ENCODE results near the gene SLITRK3.
A peak's percentile ranks its signal among the peaks of the same experiment; 100 is the strongest.

The SLITRK3 gene, protein sequence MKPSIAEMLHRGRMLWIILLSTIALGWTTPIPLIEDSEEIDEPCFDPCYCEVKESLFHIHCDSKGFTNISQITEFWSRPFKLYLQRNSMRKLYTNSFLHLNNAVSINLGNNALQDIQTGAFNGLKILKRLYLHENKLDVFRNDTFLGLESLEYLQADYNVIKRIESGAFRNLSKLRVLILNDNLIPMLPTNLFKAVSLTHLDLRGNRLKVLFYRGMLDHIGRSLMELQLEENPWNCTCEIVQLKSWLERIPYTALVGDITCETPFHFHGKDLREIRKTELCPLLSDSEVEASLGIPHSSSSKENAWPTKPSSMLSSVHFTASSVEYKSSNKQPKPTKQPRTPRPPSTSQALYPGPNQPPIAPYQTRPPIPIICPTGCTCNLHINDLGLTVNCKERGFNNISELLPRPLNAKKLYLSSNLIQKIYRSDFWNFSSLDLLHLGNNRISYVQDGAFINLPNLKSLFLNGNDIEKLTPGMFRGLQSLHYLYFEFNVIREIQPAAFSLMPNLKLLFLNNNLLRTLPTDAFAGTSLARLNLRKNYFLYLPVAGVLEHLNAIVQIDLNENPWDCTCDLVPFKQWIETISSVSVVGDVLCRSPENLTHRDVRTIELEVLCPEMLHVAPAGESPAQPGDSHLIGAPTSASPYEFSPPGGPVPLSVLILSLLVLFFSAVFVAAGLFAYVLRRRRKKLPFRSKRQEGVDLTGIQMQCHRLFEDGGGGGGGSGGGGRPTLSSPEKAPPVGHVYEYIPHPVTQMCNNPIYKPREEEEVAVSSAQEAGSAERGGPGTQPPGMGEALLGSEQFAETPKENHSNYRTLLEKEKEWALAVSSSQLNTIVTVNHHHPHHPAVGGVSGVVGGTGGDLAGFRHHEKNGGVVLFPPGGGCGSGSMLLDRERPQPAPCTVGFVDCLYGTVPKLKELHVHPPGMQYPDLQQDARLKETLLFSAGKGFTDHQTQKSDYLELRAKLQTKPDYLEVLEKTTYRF

DNA sequence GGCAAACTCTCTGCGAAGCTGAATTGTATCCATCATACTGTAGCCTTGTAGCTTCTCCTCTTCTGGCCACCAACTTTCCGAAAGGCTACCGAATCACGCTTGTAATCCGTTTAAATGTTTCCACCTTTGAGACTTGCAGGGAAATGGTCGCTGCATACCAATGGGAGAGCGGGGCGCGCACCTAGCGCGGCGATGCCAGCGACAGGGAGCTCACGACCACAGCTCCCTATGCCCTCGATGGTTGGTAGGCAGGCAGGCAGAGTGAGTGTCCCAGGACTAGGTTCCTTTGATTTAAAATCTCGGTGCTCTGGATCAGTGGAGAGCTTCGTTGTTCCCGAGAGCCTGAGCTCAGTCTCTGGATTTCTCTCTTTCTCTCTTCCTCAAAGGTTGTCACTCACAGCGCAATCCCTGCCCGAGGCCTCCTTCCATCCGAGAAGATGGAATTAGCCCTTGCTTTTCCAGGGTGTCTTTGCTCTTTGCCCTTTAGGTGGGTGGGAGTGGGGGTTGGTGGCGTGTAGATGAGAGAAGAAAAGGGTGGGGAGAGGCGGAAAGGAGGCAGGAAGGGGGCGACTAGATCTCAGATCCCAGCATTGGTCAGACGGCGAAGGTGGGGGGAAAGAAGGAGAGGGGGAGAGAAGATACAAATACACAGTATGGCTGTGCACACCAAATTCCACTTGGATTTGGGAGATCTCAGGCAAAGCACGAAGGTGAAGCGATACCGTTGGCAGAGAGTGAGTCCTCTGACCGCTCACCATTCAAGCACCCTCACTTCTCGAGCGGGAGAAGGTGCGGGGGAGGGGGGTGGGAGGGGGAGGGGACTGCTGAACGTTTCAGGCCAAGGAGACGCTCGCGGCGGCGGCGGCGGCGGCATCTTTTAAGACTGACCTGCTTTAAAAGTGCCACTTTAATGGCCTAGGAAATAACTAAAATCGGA lies at the start of gene SLITRK3:
SLITRK3 (minus strand) TSS at position 745 of the 937 bp plus-strand sequence. CDS start 5,554 bp downstream, outside the sequence.
- FAIRE-seq: no peak

DNA sequence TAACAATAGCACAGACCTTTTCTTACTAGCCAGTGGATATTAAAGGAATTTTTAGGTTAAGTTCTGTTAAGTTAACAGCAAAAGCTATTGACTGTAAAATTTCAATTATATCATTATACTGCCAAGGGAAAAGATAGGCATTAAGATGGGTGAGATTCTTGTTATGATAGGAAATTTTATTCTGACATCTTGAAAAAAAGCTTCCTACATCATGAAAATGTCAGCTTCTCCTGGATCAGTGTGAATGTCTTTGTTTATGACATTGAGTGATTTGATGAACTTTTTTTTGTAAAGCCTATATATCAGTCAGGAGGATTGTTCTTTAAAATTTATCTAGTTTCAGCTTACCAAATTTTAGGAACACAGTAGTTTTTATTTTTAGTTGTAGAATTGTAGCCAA lies 47.4 kb upstream of the SLITRK3 start:
- no peak for FAIRE-seq

DNA sequence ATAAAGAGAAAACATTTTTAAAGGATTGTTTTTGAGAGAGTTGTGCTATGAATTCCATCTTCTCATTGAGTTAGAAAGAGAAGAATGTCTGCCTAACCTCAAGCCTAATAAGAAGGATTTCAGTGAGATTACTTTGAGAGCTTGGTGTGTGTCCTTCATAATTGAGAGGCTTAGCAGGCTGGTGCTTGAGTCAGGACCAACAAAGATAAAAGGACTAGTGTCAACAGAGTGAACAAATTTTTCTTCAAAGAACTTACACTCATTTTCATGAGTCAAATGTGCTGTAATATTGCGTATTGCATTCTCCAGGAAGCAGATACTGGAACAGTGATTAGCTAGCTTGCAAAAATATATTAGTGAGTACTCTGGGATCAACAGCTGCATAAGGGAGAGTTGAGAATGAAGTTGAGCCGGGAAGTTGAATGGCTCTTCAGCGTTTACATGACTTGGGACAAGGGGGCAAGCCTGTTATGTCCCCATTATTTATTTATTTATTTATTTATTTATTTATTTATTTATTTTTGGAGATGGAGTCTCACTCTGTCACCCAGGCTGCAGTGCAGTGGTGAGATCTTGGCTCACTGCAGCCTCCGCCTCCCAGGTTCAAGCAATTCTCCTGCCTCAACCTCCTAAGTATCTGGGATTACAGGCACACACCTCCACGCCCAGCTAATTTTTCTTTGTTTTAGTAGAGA lies 37.5 kb upstream of the SLITRK3 start:
- FAIRE-seq: no peak

DNA sequence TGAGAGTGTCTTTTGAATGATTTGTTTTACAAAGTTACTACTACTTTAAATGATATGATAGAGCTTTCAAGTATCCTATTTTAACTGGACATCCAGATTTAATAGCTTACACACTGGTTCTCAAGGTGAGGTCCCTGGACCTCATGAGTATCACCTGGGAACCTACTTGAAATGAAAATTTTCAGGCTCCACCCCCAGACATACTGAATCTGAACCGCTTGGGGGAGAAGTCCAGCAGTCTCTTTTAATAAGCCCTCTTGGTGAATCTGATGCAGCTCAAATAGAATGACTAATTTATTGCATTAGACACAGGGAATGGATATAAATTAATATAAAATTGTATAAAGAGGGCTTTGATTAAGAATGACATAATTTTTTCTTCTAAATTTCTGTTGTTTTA lies 29.4 kb upstream of the SLITRK3 start:
- FAIRE-seq: no peak

DNA sequence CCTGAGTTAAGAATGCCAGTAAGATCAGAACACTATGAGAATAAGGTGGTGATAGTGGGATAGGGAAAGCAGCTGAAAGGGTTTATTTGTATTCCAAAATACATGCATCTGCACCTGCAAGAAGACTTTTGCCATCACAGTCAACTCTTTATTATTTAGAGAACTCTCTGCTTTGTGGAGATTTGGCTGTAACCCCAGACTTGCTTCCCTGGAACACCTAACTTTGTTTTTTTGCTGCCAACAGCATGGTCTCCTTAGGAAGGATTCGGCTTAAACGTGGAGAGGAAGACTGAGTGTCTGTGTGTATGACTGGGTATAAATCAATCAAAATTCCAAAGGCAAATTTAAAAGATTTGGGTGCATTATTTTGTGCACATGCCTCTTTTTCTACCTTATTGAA lies 21.6 kb upstream of the SLITRK3 start:
- FAIRE-seq: no peak

DNA sequence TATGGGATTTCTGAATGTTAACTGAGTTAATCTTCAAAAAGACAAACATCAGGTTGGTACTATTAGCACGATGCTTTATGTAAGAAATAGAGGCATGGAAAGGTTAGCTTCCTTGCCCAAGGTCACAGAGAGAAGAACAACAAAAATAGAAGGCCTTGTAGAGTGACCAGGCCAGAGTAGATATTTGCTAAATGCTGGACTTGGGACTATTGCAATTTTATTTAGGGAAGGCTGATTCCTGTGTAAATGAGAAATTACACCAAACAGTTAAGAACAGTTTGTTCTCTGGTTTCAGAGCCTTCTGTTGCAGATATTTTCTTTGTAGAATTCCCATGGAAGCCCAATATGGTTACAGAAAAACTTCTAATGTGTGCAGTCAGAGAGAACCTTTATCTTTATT lies 16.4 kb upstream of the SLITRK3 start:
- no peak for FAIRE-seq

DNA sequence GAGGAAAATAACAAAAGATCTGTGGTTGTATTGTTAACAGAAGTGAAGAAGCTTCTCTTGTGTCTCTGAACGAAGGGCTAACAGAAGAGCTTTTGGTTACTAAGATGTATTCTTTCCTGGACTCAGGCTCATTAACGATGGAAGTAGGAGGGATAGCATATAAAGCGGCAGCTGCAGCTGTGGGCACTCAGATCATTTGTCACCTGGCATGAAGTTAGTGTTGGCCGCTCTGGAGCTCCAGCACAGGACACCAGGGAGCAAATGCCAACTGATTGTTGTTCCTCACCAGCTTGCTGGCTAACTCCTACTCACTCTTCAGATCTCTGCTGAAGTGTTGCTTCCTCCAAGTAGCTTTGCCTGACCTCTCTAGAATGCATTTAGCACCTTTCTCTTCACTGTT lies 15.5 kb upstream of the SLITRK3 start:
- FAIRE-seq: no peak

DNA sequence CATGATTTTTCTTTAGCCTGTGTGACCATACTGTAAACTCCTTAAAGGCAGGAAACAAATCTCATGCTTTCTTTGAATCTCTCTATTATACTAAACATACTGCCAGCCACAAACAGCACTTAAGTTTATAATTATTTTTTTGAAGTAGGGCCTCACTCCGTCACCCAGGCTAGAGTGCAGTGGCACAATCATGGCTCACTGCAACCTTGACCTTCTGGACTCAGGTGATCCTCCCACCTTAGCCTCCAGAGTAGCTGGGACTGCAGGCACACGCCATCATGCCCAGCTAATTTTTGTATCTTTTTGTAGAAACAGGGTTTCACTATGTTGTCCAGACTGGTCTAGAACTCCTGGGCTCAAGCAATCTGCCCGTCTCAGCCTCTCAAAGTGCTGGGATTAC lies 14.5 kb upstream of the SLITRK3 start:
- no peak for FAIRE-seq

DNA sequence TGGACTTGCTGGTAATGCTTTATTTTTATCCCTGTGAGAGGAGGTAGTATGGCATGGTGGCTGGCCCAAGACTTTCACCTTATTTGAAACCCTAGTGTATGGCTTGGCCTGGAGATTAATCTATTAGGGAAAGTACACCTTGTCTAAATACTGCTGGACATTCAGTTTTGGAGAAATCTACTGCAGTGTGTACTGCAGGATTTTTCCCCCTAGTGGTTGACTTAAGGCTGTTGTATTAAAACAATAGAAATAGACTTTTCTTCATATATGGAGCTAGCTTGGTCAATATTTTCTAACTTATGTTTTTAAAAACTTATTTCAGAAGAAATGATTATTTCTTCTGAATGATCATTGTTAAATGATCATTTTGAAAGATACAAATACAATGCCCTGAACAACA lies 13.9 kb upstream of the SLITRK3 start:
- no peak for FAIRE-seq

DNA sequence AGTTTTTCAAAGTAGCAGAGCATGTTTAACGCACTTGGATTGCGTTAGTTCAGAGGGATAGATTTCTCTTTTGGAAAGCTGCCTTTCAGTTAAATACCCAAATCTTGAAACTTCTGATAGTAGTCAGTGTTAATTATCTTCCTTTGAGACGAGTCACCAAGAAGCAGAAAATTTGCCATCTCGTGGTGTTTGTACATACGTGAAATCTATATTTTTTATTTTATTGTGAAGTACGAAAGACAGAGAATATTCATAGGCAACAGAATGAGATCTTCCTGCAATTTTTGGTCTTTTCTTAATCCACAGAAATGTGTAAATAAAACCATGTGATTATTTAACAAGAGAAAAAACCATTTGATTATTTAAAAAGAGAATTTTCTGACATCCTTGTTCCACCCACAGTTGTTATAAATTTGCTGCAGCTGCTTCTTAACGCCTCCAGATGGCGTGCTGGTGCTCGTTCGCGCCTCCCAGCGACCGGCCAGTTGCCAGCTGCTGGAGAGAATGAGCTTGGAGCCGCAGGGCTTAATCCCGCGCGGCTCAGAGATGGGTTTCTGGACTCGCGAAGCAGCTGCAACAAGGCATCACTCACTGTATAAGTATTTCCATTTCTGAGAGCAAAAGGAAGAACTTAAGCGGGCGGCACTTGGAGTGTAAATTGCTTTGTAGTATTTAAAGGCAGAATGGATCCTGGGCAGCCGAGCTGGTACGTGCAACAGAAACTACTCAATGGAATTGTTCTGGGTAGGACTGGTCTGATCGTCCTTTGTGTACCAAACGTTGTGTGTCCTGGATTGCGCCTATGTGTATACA lies 10.5 kb upstream of the SLITRK3 start:
- FAIRE-seq: peak; percentile 97

DNA sequence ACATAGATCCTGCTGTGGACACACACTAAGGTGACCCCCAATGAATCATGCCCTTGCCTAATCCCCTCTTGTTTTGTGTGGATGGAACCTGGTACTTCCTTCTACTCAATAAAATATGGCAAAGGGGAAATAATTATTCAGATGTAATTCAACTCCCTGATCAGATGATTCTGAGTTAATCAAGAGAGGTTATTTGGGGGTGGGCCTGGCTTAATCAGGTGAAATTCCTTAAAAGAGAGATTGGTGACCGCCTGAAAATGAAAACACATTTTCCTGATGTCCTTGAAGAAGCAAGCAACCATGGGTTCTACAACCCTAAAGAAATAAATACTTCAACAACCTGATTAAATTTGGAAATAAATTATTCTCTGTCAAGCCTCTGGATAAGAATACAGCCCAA lies 8.3 kb upstream of the SLITRK3 start:
- no peak for FAIRE-seq

DNA sequence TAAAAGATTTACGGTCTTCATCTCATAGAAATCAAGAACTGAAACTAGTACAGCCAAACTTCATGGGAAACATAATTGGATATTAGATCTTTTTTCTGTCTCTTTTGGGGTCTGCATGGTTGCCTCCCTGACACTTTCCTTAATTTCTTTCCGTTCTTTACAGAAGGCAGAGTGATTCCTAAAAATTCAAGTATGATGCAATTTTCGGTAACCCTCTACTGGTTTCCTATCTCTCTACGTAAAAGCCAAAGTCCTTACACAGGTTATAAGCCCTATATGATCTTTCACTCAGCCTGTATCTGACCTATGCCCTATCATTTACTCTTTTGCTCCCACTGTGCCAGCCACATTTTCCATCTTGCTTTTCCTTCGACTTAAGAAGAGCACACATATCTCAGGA lies 6.8 kb upstream of the SLITRK3 start:
- FAIRE-seq: no peak

DNA sequence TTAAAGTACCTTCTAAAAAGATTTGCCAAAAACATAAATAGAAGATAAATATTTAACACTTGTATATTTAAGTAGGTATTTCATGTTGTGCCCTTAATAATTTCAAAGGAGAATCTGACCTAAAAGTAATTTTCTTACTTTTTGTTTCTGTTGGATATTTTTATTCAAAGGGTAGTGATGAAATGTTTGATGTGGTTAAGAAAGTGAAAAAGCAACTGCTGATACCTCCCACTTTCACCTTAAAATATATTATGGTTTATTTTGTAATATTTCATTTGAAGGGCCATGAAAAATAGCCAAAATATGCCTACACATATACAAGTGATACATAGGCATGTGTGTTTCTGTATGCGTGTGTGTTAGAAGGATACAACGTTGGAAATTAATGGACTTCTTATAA lies 5.8 kb upstream of the SLITRK3 start:
- FAIRE-seq: no peak

DNA sequence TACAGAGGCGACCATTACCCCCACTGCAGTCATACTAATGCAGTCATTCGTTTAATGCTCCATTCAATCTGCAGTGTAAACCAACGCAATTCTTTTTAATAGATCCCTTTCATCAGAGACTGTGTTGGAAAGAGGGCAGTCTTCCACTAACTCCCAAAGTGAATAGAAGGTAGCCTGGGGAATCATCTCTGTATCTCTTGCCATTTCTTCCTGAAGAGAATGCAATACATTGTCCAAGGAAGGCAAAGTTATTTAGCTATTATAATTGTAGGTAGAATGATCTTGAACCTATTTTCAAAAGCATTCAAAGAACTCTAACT lies 1.3 kb upstream of the SLITRK3 start:
- FAIRE-seq: no peak

DNA sequence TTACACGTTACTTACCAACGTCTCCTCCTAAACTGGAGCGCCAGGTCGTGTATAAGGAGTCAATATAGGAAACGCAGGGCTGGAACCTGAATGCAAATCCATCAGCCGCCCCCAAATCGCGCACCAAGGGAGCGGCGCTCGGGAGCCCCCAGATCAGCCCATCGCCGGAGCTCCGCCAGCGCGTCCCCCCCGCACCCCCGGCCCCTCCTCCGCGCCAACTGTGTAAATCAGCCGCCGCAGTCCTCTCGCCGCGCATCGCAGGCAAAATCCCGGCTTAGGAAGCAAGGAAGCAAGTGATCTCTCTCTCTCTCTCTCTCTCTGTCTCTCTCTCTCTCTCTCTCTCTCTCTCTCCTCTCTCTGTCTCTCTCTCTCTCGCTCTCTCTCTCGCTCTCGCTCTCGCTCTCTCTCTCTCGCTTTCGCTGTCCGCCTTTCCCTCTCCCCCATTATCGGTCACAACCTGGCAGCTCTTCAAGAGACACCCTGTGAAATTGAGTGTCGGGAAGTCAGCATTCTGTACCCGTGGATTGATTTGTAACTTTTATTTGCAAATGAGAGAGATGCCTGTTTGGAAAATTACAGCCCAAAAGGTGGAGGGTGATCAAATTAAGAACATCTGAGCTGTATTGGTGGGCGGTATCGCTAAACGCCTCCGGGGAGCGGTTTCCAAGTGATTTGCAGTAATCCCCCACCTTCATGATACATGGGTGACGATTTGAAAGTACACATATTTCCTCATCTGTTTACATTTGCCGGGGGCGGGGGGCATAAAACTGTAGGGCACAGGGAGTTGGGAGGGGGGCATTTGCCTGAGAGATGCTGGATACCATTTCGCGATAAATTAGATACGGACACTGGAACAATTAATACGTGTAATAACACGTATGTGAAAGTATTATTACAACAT lies 645 bp upstream of the SLITRK3 start:
- no peak for FAIRE-seq

DNA sequence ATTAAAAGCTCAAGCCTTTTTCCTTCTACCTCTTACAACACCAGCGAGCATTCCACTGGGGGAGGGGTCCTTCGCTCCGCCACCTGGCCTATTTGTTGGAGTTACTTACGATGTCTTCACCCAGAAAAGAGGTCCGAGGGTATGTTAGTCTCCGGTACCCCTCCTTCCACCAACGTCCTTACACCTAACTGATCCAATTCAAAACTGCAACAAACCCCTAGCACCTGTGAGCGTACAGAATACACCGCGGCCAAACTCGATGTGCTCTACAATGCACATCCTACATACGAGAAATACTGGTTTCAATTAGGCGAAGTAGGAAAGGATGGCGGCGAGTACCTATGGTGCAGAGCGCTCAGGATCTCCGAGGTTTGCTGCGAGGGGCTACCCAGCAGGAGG lies 944 bp downstream of the SLITRK3 start:
- no peak for FAIRE-seq

DNA sequence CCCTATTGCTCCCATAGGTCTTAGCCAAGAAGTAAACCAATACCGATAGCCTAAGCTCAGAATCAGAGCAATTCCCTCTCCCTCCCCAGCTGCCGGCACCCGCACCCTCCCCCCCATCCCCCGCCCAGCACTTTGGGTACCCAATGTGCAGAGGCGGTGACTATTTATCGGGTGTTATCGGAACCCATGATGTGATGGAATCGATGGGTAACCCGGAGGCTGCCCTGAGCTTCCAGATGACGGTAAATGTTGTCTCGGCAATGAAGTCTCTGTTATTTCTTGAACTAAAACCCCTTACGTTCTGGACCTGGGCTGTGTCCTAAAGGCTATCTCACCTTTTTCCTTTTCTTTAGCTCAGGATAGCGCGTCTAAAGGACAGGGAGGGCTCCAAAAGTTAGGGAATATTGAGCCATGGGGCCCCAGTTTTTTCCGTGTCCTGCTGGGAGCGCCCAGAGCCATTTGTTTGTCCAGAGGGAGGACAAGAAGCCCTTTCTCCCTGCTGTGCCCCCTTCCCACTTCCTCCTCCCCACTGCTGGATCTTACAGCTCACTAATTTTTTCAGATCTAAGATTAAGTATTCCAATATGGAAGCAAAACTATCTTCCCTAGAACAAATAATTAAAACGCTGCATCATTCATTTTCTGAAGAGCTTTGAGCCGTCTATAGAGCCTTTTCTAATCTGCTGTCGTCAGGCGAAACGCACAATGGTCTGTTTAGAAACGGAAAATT lies 1.5 kb downstream of the SLITRK3 start:
- FAIRE-seq: no peak

DNA sequence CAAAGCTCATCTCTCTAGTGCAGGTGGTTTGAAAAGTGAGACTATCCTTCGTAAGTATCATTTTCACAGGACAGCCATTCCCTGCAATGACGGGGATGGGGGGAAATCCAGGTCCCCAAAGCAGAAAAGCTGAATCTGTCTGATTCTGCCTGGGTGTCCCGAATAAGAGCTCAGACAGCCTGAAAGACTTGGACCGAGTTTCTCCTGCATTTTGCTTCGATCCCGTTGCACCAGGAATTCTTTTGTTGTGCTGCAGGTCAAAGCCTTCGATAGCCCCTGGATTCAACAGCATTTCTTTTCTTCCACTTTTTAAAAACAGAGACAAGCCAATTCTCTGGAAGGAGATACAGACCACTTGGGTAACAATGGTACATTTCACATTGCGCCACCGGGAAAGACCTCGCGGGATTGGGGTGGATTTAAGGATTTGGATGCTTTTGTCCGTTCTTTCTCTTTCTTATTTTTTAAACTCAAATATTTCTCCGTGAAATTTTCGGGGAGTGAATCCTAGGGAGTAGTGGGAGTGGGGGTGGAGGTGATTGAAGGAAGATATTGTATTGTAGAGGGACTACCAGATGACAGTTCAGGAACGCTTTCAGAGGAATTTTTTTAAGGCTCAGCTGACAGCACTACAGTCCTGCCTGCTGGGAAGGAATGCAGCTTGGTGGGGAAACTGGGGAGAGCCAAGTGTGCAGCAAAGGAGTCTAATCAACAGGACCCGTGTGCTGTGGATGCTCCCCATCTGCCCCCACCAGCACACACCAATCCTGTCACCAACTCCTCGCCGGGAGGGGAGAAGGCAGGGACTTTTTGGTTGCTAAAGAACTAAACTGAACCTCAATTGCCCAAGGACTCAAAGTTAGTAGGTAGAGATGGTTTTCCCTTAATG lies 2.6 kb downstream of the SLITRK3 start:
- FAIRE-seq: no peak
